GM11168 (cell line): Measurements from ENCODE around the gene ESF1.

ENCODE experiments used
- in situ Hi-C: fragments of 300-500 bp; cut with MboI; formaldehyde crosslinking; loops from one replicate; pipeline ENCODE4 v1.12.0; 2022; ENCODE audit warnings: low sequenced_read_pairs; ENCODE audit not compliant: unreplicated experiment

Gene ESF1

GRCh38 chr20:13784893-13785715 is at the start of gene ESF1, which contains the start of gene NDUFAF5:
Gene ESF1 (minus strand): TSS chr20:13784919. CDS start chr20:13783140, 1,779 bp downstream.
Gene NDUFAF5 (plus strand): TSS chr20:13785028. CDS start chr20:13785069, 41 bp downstream.
- in situ Hi-C loops = no loop called here

- in situ Hi-C loops = no loop called here
Observed at GRCh38 chr20:13831476-13831875, 46.8 kb upstream of the ESF1 start.

GRCh38 chr20:13825465-13825864 is 40.7 kb upstream of the ESF1 start:
- in situ Hi-C loops = loop anchor here (10.0 kb wide), 1 partner anchor 229 kb away; no protein-coding TSS in a partner anchor

GRCh38 chr20:13824459-13824858 is 39.7 kb upstream of the ESF1 start:
- in situ Hi-C loops = loop anchor here (10.0 kb wide), 1 partner anchor 230 kb away; no protein-coding TSS in a partner anchor

GRCh38 chr20:13822459-13822858 is 37.7 kb upstream of the ESF1 start:
- in situ Hi-C loops = loop anchor here (10.0 kb wide), 1 partner anchor 232 kb away; no protein-coding TSS in a partner anchor

GRCh38 chr20:13821876-13822275 is 37.2 kb upstream of the ESF1 start:
- in situ Hi-C loops = loop anchor here (10.0 kb wide), 1 partner anchor 233 kb away; no protein-coding TSS in a partner anchor

GRCh38 chr20:13819885-13820645 is 35.3 kb upstream of the ESF1 start:
- in situ Hi-C loops = loop anchor here (10.0 kb wide), 1 partner anchor 235 kb away; no protein-coding TSS in a partner anchor

GRCh38 chr20:13817342-13817741 is 32.6 kb upstream of the ESF1 start:
- in situ Hi-C loops = no loop called here

GRCh38 chr20:13816757-13817156 is 32.0 kb upstream of the ESF1 start:
- in situ Hi-C loops = no loop called here

- in situ Hi-C loops = no loop called here
Observed at GRCh38 chr20:13814672-13815071, 30.0 kb upstream of the ESF1 start.

GRCh38 chr20:13813910-13814309 is 29.2 kb upstream of the ESF1 start:
- in situ Hi-C loops = no loop called here

GRCh38 chr20:13810446-13810845 is 25.7 kb upstream of the ESF1 start:
- in situ Hi-C loops = no loop called here

GRCh38 chr20:13809855-13810254 is 25.1 kb upstream of the ESF1 start:
- in situ Hi-C loops = no loop called here

GRCh38 chr20:13809373-13809772 is 24.7 kb upstream of the ESF1 start:
- in situ Hi-C loops = no loop called here

GRCh38 chr20:13800728-13801134 is 16.0 kb upstream of the ESF1 start:
- in situ Hi-C loops = no loop called here

- in situ Hi-C loops = no loop called here
Observed at GRCh38 chr20:13799974-13800373, 15.3 kb upstream of the ESF1 start.

- in situ Hi-C loops = no loop called here
Observed at GRCh38 chr20:13799040-13799439, 14.3 kb upstream of the ESF1 start.

- in situ Hi-C loops = no loop called here
Observed at GRCh38 chr20:13794667-13795066, 9.9 kb upstream of the ESF1 start.

- in situ Hi-C loops = no loop called here
Observed at GRCh38 chr20:13793001-13793400, 8.3 kb upstream of the ESF1 start.

- in situ Hi-C loops = no loop called here
Observed at GRCh38 chr20:13791540-13792459, 7.1 kb upstream of the ESF1 start.
